Measurements from ENCODE around the gene UFM1.
"Not testable (repeated sequence)": the region's sequence is repeated elsewhere in the genome, so short reads cannot be mapped to it uniquely, and the experiment has no call there.

Gene UFM1

GRCh38 chr13:38349390-38350113 is at the start of gene UFM1:
TSS of gene UFM1 (plus strand) at chr13:38349851. CDS start at chr13:38349920, 69 bp downstream.
- peak; percentile 88 for DNase-seq

GRCh38 chr13:38301236-38301635 is 48.4 kb upstream of the UFM1 start:
- DNase-seq: no peak

GRCh38 chr13:38303816-38304320 is 45.8 kb upstream of the UFM1 start:
- no peak for DNase-seq

GRCh38 chr13:38308736-38309135 is 40.9 kb upstream of the UFM1 start:
- no peak for DNase-seq

GRCh38 chr13:38309397-38309796 is 40.3 kb upstream of the UFM1 start:
- no peak for DNase-seq

- not testable (repeated sequence) for DNase-seq
Measured at GRCh38 chr13:38311175-38311574, 38.5 kb upstream of the UFM1 start.

GRCh38 chr13:38316129-38316528 is 33.5 kb upstream of the UFM1 start:
- no peak for DNase-seq

GRCh38 chr13:38321654-38322053 is 28.0 kb upstream of the UFM1 start:
- no peak for DNase-seq

GRCh38 chr13:38325426-38325825 is 24.2 kb upstream of the UFM1 start:
- DNase-seq: no peak

- no peak for DNase-seq
Measured at GRCh38 chr13:38328699-38329098, 21.0 kb upstream of the UFM1 start.

GRCh38 chr13:38334845-38335244 is 14.8 kb upstream of the UFM1 start:
- DNase-seq: no peak

GRCh38 chr13:38338089-38338488 is 11.6 kb upstream of the UFM1 start:
- DNase-seq: no peak

GRCh38 chr13:38340624-38341023 is 9.0 kb upstream of the UFM1 start:
- no peak for DNase-seq

GRCh38 chr13:38341149-38341692 is 8.4 kb upstream of the UFM1 start:
- no peak for DNase-seq

- no peak for DNase-seq
Measured at GRCh38 chr13:38346764-38347163, 2.9 kb upstream of the UFM1 start.

GRCh38 chr13:38348861-38349389 is 726 bp upstream of the UFM1 start:
- DNase-seq: peak; percentile 32

- DNase-seq: peak; percentile 75
Measured at GRCh38 chr13:38350114-38350617, 515 bp downstream of the UFM1 start.

- no peak for DNase-seq
Measured at GRCh38 chr13:38355595-38356119, 6.0 kb downstream of the UFM1 start.

- DNase-seq: no peak
Measured at GRCh38 chr13:38358684-38359083, 9.0 kb downstream of the UFM1 start.

- no peak for DNase-seq
Measured at GRCh38 chr13:38361542-38362262, 12.1 kb downstream of the UFM1 start.

GRCh38 chr13:38363219-38363618 is 13.6 kb downstream of the UFM1 start:
- DNase-seq: no peak

- DNase-seq: not testable (repeated sequence)
Measured at GRCh38 chr13:38363746-38364145, 14.1 kb downstream of the UFM1 start.

- no peak for DNase-seq
Measured at GRCh38 chr13:38365661-38366060, 16.0 kb downstream of the UFM1 start.
